Measurements from ENCODE around the gene PCDH19.

DNA sequence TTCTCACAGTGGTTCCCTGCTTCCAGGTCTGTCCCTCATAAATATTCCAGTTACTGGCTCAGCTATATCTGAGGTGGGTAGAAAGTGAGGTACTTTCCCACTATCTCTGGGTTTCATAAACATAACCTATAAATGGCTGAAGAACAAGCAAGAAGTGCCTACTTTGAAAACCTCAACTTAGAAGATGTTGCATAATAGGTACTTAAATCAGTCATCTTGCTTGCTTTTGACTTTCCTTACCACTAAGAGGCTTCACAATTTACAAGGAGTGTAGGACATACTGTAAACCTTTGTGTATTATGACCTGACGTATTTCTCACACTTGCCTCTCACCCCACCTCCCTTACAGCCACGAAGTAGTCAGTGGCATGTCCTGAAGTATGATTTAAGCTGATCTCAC, 145.9 kb downstream of the PCDH19 start:
- TF ChIP-seq CTCF (conservative IDR thresholded peaks at IDR 0.05 in 1 of 2, IDR thresholded peaks at IDR 0.05 in 1 of 2; ENCODE audit: low read depth in 1 of 2, low read length in 2 of 2) = no peak
- no peak for TF ChIP-seq EZH2 (IDR thresholded peaks at IDR 0.05; ENCODE audit: low read length, missing control alignments)
